NB4 (cell line): ENCODE results near the gene ZNF692.
A peak's percentile ranks its signal among the peaks of the same experiment; 100 is the strongest.

Experiments used
- DNase-seq: peaks from one replicate; pipeline ENCODE4 v3.0.0; 2010; ENCODE audit warnings: low read depth
- H3K4me3 ChIP-seq: one replicate; pipeline ENCODE4 v1.5.1; 2011; ENCODE audit warnings: mild to moderate bottlenecking, low read depth, low read length, moderate library complexity
- CTCF ChIP-seq: IDR thresholded peaks from one replicate; pipeline ENCODE4 v1.5.1; 2012; ENCODE audit warnings: low read depth, low read length
- MYC ChIP-seq: IDR thresholded peaks from 2 replicates; pipeline ENCODE4 v1.6.1; 2011; ENCODE audit warnings: low read depth, low read length
- POLR2A ChIP-seq: IDR thresholded peaks from 2 replicates; pipeline ENCODE4 v1.6.1; 2011; ENCODE audit warnings: mild to moderate bottlenecking; ENCODE audit not compliant: insufficient read length; ENCODE audit errors: extremely low read depth
- TF ChIP-seq, protein P1 (sequence below): IDR thresholded peaks from 2 replicates; pipeline ENCODE4 v1.6.1; 2011; ENCODE audit warnings: low read depth, low read length

ZNF692 gene

GRCh38 chr1:248825136-248825535 is 33.7 kb downstream of the ZNF692 start:
- H3K4me3 ChIP-seq, result peak overlapping the region; percentile 77
- TF ChIP-seq, protein P1, sequence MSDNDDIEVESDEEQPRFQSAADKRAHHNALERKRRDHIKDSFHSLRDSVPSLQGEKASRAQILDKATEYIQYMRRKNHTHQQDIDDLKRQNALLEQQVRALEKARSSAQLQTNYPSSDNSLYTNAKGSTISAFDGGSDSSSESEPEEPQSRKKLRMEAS, result no peak
- no peak for TF ChIP-seq POLR2A
- no peak for TF ChIP-seq MYC
- no peak for TF ChIP-seq CTCF
- peak; percentile 59 for DNase-seq

- no peak for DNase-seq
- TF ChIP-seq MYC (no peak), POLR2A (no peak), CTCF (no peak)
- TF ChIP-seq, protein P1, result no peak
- H3K4me3 ChIP-seq, result peak overlapping the region; percentile 77
Measured at GRCh38 chr1:248824701-248825100, 34.2 kb downstream of the ZNF692 start.

DNA sequence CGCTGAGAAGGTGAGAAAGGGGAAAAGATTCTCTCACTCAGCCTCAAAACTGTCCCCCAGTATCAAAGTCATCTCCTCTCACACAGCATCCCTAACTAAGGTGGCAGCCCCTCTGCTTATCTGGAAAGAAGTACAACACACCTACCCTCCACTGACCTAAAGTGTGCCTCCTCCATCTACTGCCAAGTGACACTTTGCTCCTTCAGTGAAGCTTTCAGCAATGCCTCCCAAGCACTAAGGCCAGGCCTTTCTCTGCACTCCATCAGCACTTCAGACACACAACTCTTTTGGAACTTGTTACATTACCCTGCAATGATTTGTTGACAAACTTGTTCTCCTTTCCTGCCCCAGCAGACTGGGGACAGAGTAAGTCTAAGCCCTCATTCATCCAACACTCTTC is 34.6 kb downstream of the ZNF692 start:
- no peak for DNase-seq
- peak overlapping the region; percentile 9 for H3K4me3 ChIP-seq
- no peak for TF ChIP-seq MYC
- TF ChIP-seq, protein P1, result no peak
- no peak for TF ChIP-seq CTCF
- no peak for TF ChIP-seq POLR2A

DNA sequence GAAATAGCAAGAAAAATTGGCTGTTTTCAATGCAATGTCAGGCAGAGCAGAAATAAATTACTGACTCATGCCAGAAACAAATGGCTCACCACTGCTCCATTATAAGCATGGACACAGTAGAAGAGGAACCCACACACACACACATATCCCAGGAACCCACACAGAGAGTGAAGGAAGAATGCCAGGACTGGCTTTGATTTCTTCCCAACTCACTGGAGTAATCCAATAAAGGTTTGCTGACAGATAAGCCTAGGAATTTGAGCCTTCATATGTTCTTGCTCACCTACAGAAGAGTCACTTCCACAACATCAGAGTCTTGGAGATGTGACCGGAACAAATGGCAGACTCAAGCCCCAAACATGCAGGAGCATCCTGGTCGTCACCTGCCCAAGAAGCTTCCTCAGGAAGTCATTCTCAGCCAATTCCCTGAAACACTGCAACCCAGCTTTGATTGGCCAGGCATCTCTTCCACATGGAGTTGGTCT is 35.3 kb downstream of the ZNF692 start:
- H3K4me3 ChIP-seq, result peak overlapping the region; percentile 9
- DNase-seq, result no peak
- TF ChIP-seq CTCF, result no peak
- TF ChIP-seq, protein P1, result no peak
- TF ChIP-seq MYC, result no peak
- TF ChIP-seq POLR2A, result no peak

- TF ChIP-seq, protein P1, result no peak
- TF ChIP-seq POLR2A (no peak), MYC (no peak), CTCF (no peak)
- DNase-seq, result no peak
- H3K4me3 ChIP-seq, result peak overlapping the region; percentile 21
Measured at GRCh38 chr1:248822148-248823032, 36.5 kb downstream of the ZNF692 start.
